B cell (primary cell): ENCODE data around the gene MBP. TPM values are rescaled to one million over a fixed set of nuclear protein-coding genes. Genes with fewer than 3 reads are reported as not detected.

ENCODE experiments used
- ATAC-seq: fragments of 200-7000 bp; cut with Tn5 transposase; one replicate; pipeline ENCODE4 v1.10.0; 2021; ENCODE audit warnings: low read depth, mild to moderate bottlenecking, moderate number of reproducible peaks, moderate library complexity
- CTCF ChIA-PET: fragments of 350-600 bp; sonication (Branson Sonifier 250); formaldehyde crosslinking; loops from one replicate; lab custom pipeline; 2021; ENCODE audit warnings: antibody characterized with exemption, inconsistent platforms; lab: Charles Lee
- POLR2A ChIA-PET: fragments of 350-600 bp; sonication (Branson Sonifier 250); formaldehyde crosslinking; loops from one replicate; lab custom pipeline; 2021; ENCODE audit warnings: antibody characterized with exemption; lab: Charles Lee
- DNase-seq: peaks from one replicate; pipeline ENCODE4 v3.0.0; 2013
- H2AFZ ChIP-seq: 2 replicates; pipeline ENCODE4 v1.6.1; 2012; ENCODE audit warnings: mild to moderate bottlenecking, low read depth, low read length; ENCODE audit not compliant: insufficient read depth, poor library complexity, severe bottlenecking
- H3K27ac ChIP-seq, 2 donors: 1 replicate in 1 of 2; 2 replicates in 1 of 2; pipeline ENCODE4 v1.5.1; 2012 to 2013; ENCODE audit warnings: low read length in 2 of 2, mild to moderate bottlenecking in 2 of 2, moderate library complexity in 1 of 2
- H3K27me3 ChIP-seq, 4 experiments: fragments of 200-600 bp in 1 of 4; sonication (generic) in 1 of 4; replicated peaks in 1 of 4; 1 replicate in 2 of 4; 2 replicates in 2 of 4; pipeline versions ENCODE4 v1.6.1 to v1.7.0; 2013 to 2016; ENCODE audit warnings: low read length in 3 of 4, mild to moderate bottlenecking in 2 of 4, mixed read lengths in 1 of 4, moderate library complexity in 1 of 4; ENCODE audit not compliant: insufficient read depth in 4 of 4, control insufficient read depth in 3 of 4; ENCODE audit errors: control extremely low read depth in 1 of 4
- H3K36me3 ChIP-seq, 2 experiments: replicated peaks in 1 of 2; 1 replicate in 1 of 2; 2 replicates in 1 of 2; pipeline versions ENCODE4 v1.6.1 to v1.7.1; 2013; ENCODE audit warnings: low read length in 1 of 2; ENCODE audit not compliant: insufficient read depth in 2 of 2, control insufficient read depth in 1 of 2; ENCODE audit errors: control extremely low read depth in 1 of 2, extremely low read depth in 1 of 2
- H3K4me1 ChIP-seq, 2 donors: fragments of 200-600 bp in 1 of 2; sonication (generic) in 1 of 2; 1 replicate in 1 of 2; 2 replicates in 1 of 2; pipeline versions ENCODE4 v1.5.1 to v1.6.1; 2013 to 2017; ENCODE audit warnings: low read length in 2 of 2; ENCODE audit not compliant: control insufficient read depth in 2 of 2, insufficient read depth in 2 of 2
- H3K4me2 ChIP-seq: replicated peaks from 2 replicates; pipeline ENCODE3; 2012; ENCODE audit warnings: mild to moderate bottlenecking, low read depth, low read length; ENCODE audit not compliant: poor library complexity, severe bottlenecking
- H3K4me3 ChIP-seq, 5 experiments: fragments of 200-600 bp in 1 of 5; sonication (generic) in 1 of 5; 1 replicate in 3 of 5; 2 replicates in 2 of 5; pipeline versions ENCODE4 v1.5.1 to v1.7.0; 2011 to 2016; ENCODE audit warnings: low read length in 4 of 5, mild to moderate bottlenecking in 4 of 5, low read depth in 2 of 5, control low read depth in 1 of 5, moderate library complexity in 1 of 5; ENCODE audit not compliant: insufficient read depth in 1 of 5; ENCODE audit errors: control extremely low read depth in 1 of 5, extremely low read depth in 1 of 5
- H3K79me2 ChIP-seq: fragments of 200-600 bp; sonication (generic); one replicate; pipeline ENCODE4 v1.6.0; 2016; ENCODE audit warnings: low read length; ENCODE audit not compliant: control insufficient read depth, insufficient read depth
- H3K9ac ChIP-seq: fragments of 200-600 bp; sonication (generic); 2 replicates; pipeline ENCODE4 v1.6.1; 2017; ENCODE audit warnings: mild to moderate bottlenecking, low read length, moderate library complexity
- H3K9me3 ChIP-seq, 3 donors: one replicate each; pipeline versions ENCODE4 v1.6.1 to v1.7.1; 2013; ENCODE audit warnings: low read length in 2 of 3; ENCODE audit not compliant: control insufficient read depth in 2 of 3, insufficient read depth in 1 of 3; ENCODE audit errors: control extremely low read depth in 1 of 3
- H4K20me1 ChIP-seq: 2 replicates; pipeline ENCODE4 v1.6.0; 2012; ENCODE audit warnings: mild to moderate bottlenecking, low read length; ENCODE audit not compliant: insufficient read depth, control insufficient read depth, poor library complexity, severe bottlenecking
- H3K27ac Mint-ChIP-seq: one replicate; pipeline ENCODE4 v1.8.0; 2021; ENCODE audit warnings: mixed read lengths
- H3K27me3 Mint-ChIP-seq: one replicate; pipeline ENCODE4 v1.8.0; 2021; ENCODE audit warnings: mixed read lengths
- H3K4me1 Mint-ChIP-seq: one replicate; pipeline ENCODE4 v1.8.0; 2021; ENCODE audit warnings: mixed read lengths
- H3K4me3 Mint-ChIP-seq: one replicate; pipeline ENCODE4 v1.8.0; 2021; ENCODE audit warnings: mixed read lengths
- H3K9me3 Mint-ChIP-seq: one replicate; pipeline ENCODE4 v1.8.0; 2022; ENCODE audit warnings: mixed read lengths; ENCODE audit not compliant: insufficient read depth
- CTCF ChIP-seq: fragments of 200-600 bp; IDR thresholded peaks from one replicate; pipeline ENCODE4 v1.8.0; 2022; ENCODE audit warnings: antibody characterized with exemption, mild to moderate bottlenecking
- EZH2 ChIP-seq: IDR thresholded peaks from 2 replicates; pipeline ENCODE4 v1.6.1; 2012; ENCODE audit warnings: borderline replicate concordance, low read depth, mild to moderate bottlenecking, moderate library complexity, low read length; ENCODE audit not compliant: insufficient read depth, poor library complexity, severe bottlenecking
- WGBS: methylation state at CpG from one replicate; pipeline ENCODE4 v1.1.5; 2013; ENCODE audit warnings: missing lambda C conversion rate; ENCODE audit not compliant: insufficient coverage; 5-methylcytosine and 5-hydroxymethylcytosine counted together
- intact Hi-C: fragments of 100-400 bp; cut with micrococcal nuclease; formaldehyde crosslinking; loops from one replicate; pipeline ENCODE4 v1.10.0; 2022
- polyA plus RNA-seq: library from polyadenylated mRNA; depleted of rRNA; stranded (reverse); fragments of >200 nt; gene quantifications from 2 replicates; pipeline ENCODE4 v1.2.3, GENCODE V29; 2012
- total RNA-seq, 2 donors: library from RNA; stranded (reverse); fragments of 120-200 nt in 1 of 2; gene quantifications; 1 replicate in 1 of 2; 2 replicates in 1 of 2; pipeline versions ENCODE4 v1.2.3 to v1.2.4, GENCODE V29; 2013 to 2022

The MBP gene
- total and polyA plus RNA-seq, 2 donors (not counting 1 experiment from before 2014, with no cell fraction given): 30.1 to 192 TPM

DNA sequence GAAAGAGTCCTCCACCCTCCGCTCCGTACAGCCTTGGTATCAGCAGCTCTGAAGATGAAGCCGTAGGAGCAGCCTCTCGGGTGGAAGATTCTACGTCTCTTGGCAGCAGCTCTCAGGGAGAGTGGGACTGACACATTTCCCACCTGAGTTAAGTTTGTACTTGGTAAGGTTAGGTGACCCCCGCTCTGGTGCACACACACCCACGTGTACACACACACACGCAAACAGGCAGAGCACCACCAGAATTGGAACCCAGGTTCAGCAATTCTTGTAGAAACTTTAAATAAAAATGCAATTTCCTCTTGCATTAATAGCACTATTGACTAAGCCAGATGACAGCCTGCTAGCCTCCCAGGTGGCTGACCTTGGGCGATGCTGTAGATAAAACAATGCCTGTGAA, 111.5 kb downstream of the MBP start:
- H3K36me3 ChIP-seq: peaks cover 4 to 48% of the 10 kb centered on the region in 2 experiments
- H3K79me2 ChIP-seq: peaks cover 44% of the 10 kb centered on the region
- peaks cover 33% of the 10 kb centered on the region for H4K20me1 ChIP-seq
- ATAC-seq (no peak), DNase-seq (no peak)
- intact Hi-C loops: no loop called here
- no peaks in the 10 kb centered on the region for H3K27me3 ChIP-seq
- no peak for TF ChIP-seq CTCF
- TF ChIP-seq EZH2: no peak
- ChIA-PET CTCF (no interaction called here), POLR2A (no interaction called here)
- 100% methylated on average over 2 of the region's 9 CpGs for WGBS
- no peak overlapping the region for H3K27ac ChIP-seq
- no peak overlapping the region for H3K4me2 ChIP-seq
- H3K9ac ChIP-seq: no peak overlapping the region
- Mint-ChIP-seq H3K27me3 (no peaks in the 10 kb centered on the region), H3K4me1 (peaks cover 2% of the 10 kb centered on the region), H3K4me3 (no peak overlapping the region), H3K9me3 (no peaks in the 10 kb centered on the region), H3K27ac (no peak overlapping the region)
- H3K4me1 ChIP-seq: peaks cover 0 to 10% of the 10 kb centered on the region in 2 donors
- H3K9me3 ChIP-seq: no peaks in the 10 kb centered on the region
- H3K4me3 ChIP-seq: no peak overlapping the region
- no peak overlapping the region for H2AFZ ChIP-seq

- peaks cover 2% of the 10 kb centered on the region for H3K4me1 Mint-ChIP-seq
- H3K4me1 ChIP-seq: peaks cover 0 to 10% of the 10 kb centered on the region in 2 donors
- H3K27ac ChIP-seq: no peak overlapping the region
- DNase-seq (no peak), ATAC-seq (no peak)
- peaks cover 29% of the 10 kb centered on the region for H4K20me1 ChIP-seq
- H3K36me3 ChIP-seq: peaks cover 4 to 48% of the 10 kb centered on the region in 2 experiments
- no peak overlapping the region for H2AFZ ChIP-seq
- WGBS: 85% methylated on average over 8 of the region's 11 CpGs
- no peak overlapping the region for H3K4me3 Mint-ChIP-seq
- H3K27me3 Mint-ChIP-seq: no peaks in the 10 kb centered on the region
- no peaks in the 10 kb centered on the region for H3K27me3 ChIP-seq
- H3K9ac ChIP-seq: no peak overlapping the region
- intact Hi-C loops: no loop called here
- no peak overlapping the region for H3K4me3 ChIP-seq
- TF ChIP-seq CTCF: no peak
- TF ChIP-seq EZH2: no peak
- no peak overlapping the region for H3K27ac Mint-ChIP-seq
- CTCF ChIA-PET: no interaction called here
- H3K4me2 ChIP-seq: no peak overlapping the region
- H3K9me3 ChIP-seq: no peaks in the 10 kb centered on the region
- H3K9me3 Mint-ChIP-seq: no peaks in the 10 kb centered on the region
- peaks cover 39% of the 10 kb centered on the region for H3K79me2 ChIP-seq
- POLR2A ChIA-PET: no interaction called here
Measured at GRCh38 chr18:77020561-77020960, 112.0 kb downstream of the MBP start.
